Left ventricle myocardium inferior (tissue), 1 donor: Measurements from ENCODE around the gene PRR12. TPM values are rescaled to one million over a fixed set of nuclear protein-coding genes. Genes with fewer than 3 reads are reported as not detected.

Source experiments
- DNase-seq: peaks from one replicate; pipeline ENCODE4 v3.0.0-alpha.2; 2020
- H3K27ac ChIP-seq: fragments of 200-600 bp; replicated peaks from 2 replicates; pipeline ENCODE4 v1.8.0; 2021
- H3K27me3 ChIP-seq: fragments of 200-600 bp; 2 replicates; pipeline ENCODE4 v1.8.0; 2021; ENCODE audit warnings: low read depth
- H3K36me3 ChIP-seq: fragments of 200-600 bp; 2 replicates; pipeline ENCODE4 v1.8.0; 2021
- H3K4me1 ChIP-seq: fragments of 200-600 bp; 2 replicates; pipeline ENCODE4 v1.8.0; 2021
- H3K4me3 ChIP-seq: fragments of 200-600 bp; 2 replicates; pipeline ENCODE4 v1.8.0; 2021; ENCODE audit warnings: mild to moderate bottlenecking, moderate library complexity
- H3K9me3 ChIP-seq: fragments of 200-600 bp; replicated peaks from 2 replicates; pipeline ENCODE4 v1.8.0; 2021
- CTCF ChIP-seq: fragments of 200-600 bp; IDR thresholded peaks from 2 replicates; pipeline ENCODE4 v1.8.0; 2021; ENCODE audit warnings: antibody characterized with exemption, mild to moderate bottlenecking, borderline replicate concordance
- intact Hi-C: fragments of 100-400 bp; cut with micrococcal nuclease; formaldehyde crosslinking; loops from one replicate; pipeline ENCODE4 v1.11.0; 2022
- total RNA-seq: library from RNA; stranded (reverse); fragmentation: NEBNext Ultra II Directional; extraction: Animal tissue kit (Norgen Biotek cat#: 25700); gene quantifications from one replicate; pipeline ENCODE4 v1.2.1, GENCODE V29; 2021
- donor health status: DM: no; HTN: yes; CAD: no; lungs with severe emphysema.

PRR12 gene
- total RNA-seq, 1 donor from 2014 or later = 15.5 TPM

- intact Hi-C loops = no loop called here
- Histone ChIP-seq H3K9me3 (no peaks in the 10 kb centered on the region), H3K27ac (no peak overlapping the region), H3K36me3 (peaks cover 100% of the 10 kb centered on the region), H3K4me3 (no peak overlapping the region), H3K4me1 (no peaks in the 10 kb centered on the region), H3K27me3 (no peaks in the 10 kb centered on the region)
- no peak for DNase-seq
- no peak for TF ChIP-seq CTCF
Observed at GRCh38 chr19:49658139-49658517, 67.1 kb downstream of the PRR12 start.

DNA sequence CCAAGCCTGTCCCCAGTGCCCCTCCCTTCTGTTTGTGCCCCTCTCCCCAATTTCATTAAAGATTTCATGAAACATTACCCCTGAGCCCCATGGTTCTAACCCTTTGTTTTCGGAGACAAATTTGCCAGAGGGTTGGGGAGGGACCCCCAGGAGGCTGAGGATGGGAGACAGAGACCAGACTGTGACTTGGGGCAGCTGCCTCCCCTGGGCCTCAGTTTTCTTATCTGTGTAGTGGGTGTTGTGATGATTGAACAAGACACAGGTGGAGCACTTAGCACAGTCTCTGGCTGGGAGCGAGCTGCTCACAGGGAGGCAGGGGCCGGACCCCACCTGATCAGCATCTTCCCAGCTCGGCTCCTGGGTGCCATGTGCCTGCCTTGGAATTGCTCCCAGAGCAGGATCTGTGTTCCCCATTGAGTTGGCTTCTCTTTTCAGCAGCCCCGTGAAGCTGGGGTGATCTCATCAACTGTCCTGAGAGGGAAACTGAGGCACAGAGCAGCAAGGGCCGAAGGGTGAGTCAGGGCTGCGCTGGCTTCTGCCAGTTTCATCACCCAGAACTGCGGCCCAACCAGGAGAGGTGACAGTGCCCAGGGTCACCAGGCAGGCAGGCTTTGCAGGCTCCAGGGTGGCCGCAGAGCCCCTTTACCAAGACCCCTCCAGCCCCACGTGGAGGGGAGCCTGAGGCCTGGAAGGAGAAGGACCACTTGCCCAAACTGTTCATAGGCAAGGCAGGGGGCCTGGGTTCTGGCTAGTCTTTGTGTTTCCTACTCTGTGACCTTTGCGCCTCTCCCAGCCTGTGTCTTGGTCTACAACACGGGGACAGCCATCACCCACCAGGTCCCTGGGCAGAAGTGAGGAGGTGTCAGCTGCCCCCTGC, 67.8 kb downstream of the PRR12 start:
- no peak for TF ChIP-seq CTCF
- Histone ChIP-seq H3K9me3 (no peaks in the 10 kb centered on the region), H3K36me3 (peaks cover 94% of the 10 kb centered on the region), H3K27me3 (no peaks in the 10 kb centered on the region), H3K4me1 (peaks cover 3% of the 10 kb centered on the region), H3K27ac (no peak overlapping the region), H3K4me3 (no peak overlapping the region)
- intact Hi-C loops = no loop called here
- DNase-seq = no peak

GRCh38 chr19:49660338-49660961, 69.5 kb downstream of the PRR12 start:
- H3K9me3 ChIP-seq = no peaks in the 10 kb centered on the region
- no peak overlapping the region for H3K4me3 ChIP-seq
- TF ChIP-seq CTCF = no peak
- H3K36me3 ChIP-seq = peaks cover 77% of the 10 kb centered on the region
- no peaks in the 10 kb centered on the region for H3K27me3 ChIP-seq
- DNase-seq = no peak
- no peak overlapping the region for H3K27ac ChIP-seq
- H3K4me1 ChIP-seq = peaks cover 19% of the 10 kb centered on the region
- intact Hi-C loops = no loop called here

- no peak overlapping the region for H3K27ac ChIP-seq
- H3K27me3 ChIP-seq = no peaks in the 10 kb centered on the region
- no peak for DNase-seq
- H3K4me3 ChIP-seq = no peak overlapping the region
- H3K4me1 ChIP-seq = peaks cover 32% of the 10 kb centered on the region
- intact Hi-C loops = no loop called here
- peaks cover 62% of the 10 kb centered on the region for H3K36me3 ChIP-seq
- no peak for TF ChIP-seq CTCF
- H3K9me3 ChIP-seq = no peaks in the 10 kb centered on the region
Observed at GRCh38 chr19:49662011-49662410, 71.0 kb downstream of the PRR12 start.

DNA sequence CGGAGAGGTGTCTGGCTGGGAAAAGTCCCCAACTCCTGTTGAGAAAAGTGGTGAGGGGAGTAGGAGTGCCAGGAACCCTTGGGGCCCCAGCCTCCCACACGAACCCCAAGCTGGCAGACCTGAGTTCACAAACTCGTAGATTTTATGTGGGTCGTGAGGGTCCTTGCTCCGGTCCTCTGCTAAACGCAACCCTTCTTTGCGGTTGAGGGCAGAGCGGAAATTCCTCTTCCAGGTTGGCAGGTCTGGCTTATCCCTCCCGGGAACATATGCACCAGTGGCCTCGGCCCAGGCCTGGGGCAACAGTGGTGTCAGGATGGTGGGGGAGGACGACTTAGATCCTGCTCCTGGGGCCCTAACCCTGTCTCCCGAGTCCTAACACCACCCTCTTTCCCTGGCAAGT, 72.2 kb downstream of the PRR12 start:
- no peak overlapping the region for H3K4me3 ChIP-seq
- H3K27ac ChIP-seq = no peak overlapping the region
- H3K27me3 ChIP-seq = no peaks in the 10 kb centered on the region
- intact Hi-C loops = no loop called here
- no peaks in the 10 kb centered on the region for H3K9me3 ChIP-seq
- peaks cover 32% of the 10 kb centered on the region for H3K4me1 ChIP-seq
- no peak for DNase-seq
- H3K36me3 ChIP-seq = peaks cover 49% of the 10 kb centered on the region
- no peak for TF ChIP-seq CTCF
